Endodermal cell (in vitro differentiated cells): ENCODE data around the gene CD33. TPM values are rescaled to one million over a fixed set of nuclear protein-coding genes. Genes with fewer than 3 reads are reported as not detected.

Experiments used
- DNase-seq: peaks from one replicate; pipeline ENCODE4 v3.0.0-alpha.2; 2017
- H3K27ac ChIP-seq: 2 replicates; pipeline ENCODE4 v1.5.1; 2013; ENCODE audit warnings: mild to moderate bottlenecking, low read depth, low read length, moderate library complexity
- H3K27me3 ChIP-seq: 2 replicates; pipeline ENCODE4 v1.6.1; 2013; ENCODE audit warnings: mild to moderate bottlenecking, low read length, moderate library complexity; ENCODE audit not compliant: insufficient read depth, control insufficient read depth, poor library complexity, severe bottlenecking
- H3K36me3 ChIP-seq: 2 replicates; pipeline ENCODE4 v1.7.0; 2013; ENCODE audit warnings: mild to moderate bottlenecking, low read length, moderate library complexity; ENCODE audit not compliant: control insufficient read depth, insufficient read depth
- H3K4me1 ChIP-seq: one replicate; pipeline ENCODE4 v1.7.0; 2013; ENCODE audit warnings: low read length; ENCODE audit not compliant: control insufficient read depth, insufficient read depth
- H3K4me3 ChIP-seq: 2 replicates; pipeline ENCODE4 v1.5.1; 2013; ENCODE audit warnings: mild to moderate bottlenecking, low read length, moderate library complexity
- H3K9ac ChIP-seq: 2 replicates; pipeline ENCODE4 v1.6.1; 2013; ENCODE audit warnings: mild to moderate bottlenecking, low read length, moderate library complexity; ENCODE audit not compliant: poor library complexity, severe bottlenecking; ENCODE audit errors: extremely low read depth
- H3K9me3 ChIP-seq: 2 replicates; pipeline ENCODE4 v1.6.1; 2013; ENCODE audit warnings: mild to moderate bottlenecking, low read length, moderate library complexity; ENCODE audit not compliant: control insufficient read depth
- H3K27ac Mint-ChIP-seq: 2 replicates; pipeline ENCODE4 v1.8.0; 2020; ENCODE audit warnings: mixed read lengths
- H3K27me3 Mint-ChIP-seq: 2 replicates; pipeline ENCODE4 v1.8.0; 2021; ENCODE audit warnings: mild to moderate bottlenecking, mixed read lengths; ENCODE audit not compliant: insufficient read depth
- H3K36me3 Mint-ChIP-seq: 2 replicates; pipeline ENCODE4 v1.8.0; 2020; ENCODE audit warnings: low read depth, mixed read lengths
- H3K4me1 Mint-ChIP-seq: 2 replicates; pipeline ENCODE4 v1.8.0; 2020; ENCODE audit warnings: mixed read lengths
- H3K4me3 Mint-ChIP-seq: 2 replicates; pipeline ENCODE4 v1.8.0; 2020; ENCODE audit warnings: mild to moderate bottlenecking, moderate library complexity, mixed read lengths
- H3K9me3 Mint-ChIP-seq: 2 replicates; pipeline ENCODE4 v1.8.0; 2020; ENCODE audit warnings: mild to moderate bottlenecking, mixed read lengths
- CTCF ChIP-seq: fragments of 200-600 bp; sonication (generic); conservative IDR thresholded peaks from 2 replicates; pipeline ENCODE4 v1.5.0; 2021; ENCODE audit warnings: antibody characterized with exemption, mild to moderate bottlenecking
- WGBS, 2 experiments: methylation state at CpG; one replicate each; pipeline versions ENCODE4 v1.1.5 to v1.1.7; 2013; ENCODE audit warnings: missing lambda C conversion rate in 2 of 2, mixed read lengths in 1 of 2; ENCODE audit not compliant: insufficient coverage in 1 of 2, insufficient read length in 1 of 2; 5-methylcytosine and 5-hydroxymethylcytosine counted together
- total RNA-seq, 2 donors: library from RNA; stranded (reverse); fragmentation: NEBNext Ultra II Directional in 1 of 2; extraction: Animal tissue kit (Norgen Biotek cat#: 25700) in 1 of 2; gene quantifications; 2 replicates in 1 of 2; 3 replicates in 1 of 2; pipeline ENCODE4 v1.2.1, GENCODE V29; 2021

Gene CD33
- total RNA-seq, 2 donors from 2014 or later, result not detected

- Mint-ChIP-seq H3K4me1 (no peaks in the 10 kb centered on the region), H3K9me3 (peaks cover 4% of the 10 kb centered on the region), H3K4me3 (no peak overlapping the region), H3K27ac (no peak overlapping the region), H3K27me3 (peaks cover 6% of the 10 kb centered on the region), H3K36me3 (no peaks in the 10 kb centered on the region)
- H3K27me3 ChIP-seq, result no peaks in the 10 kb centered on the region
- no peak overlapping the region for H3K9ac ChIP-seq
- peaks cover 6% of the 10 kb centered on the region for H3K9me3 ChIP-seq
- H3K4me3 ChIP-seq, result no peak overlapping the region
- H3K36me3 ChIP-seq, result no peaks in the 10 kb centered on the region
- no peak overlapping the region for H3K27ac ChIP-seq
- 82 to 88% methylated on average over 6 to 7 of the region's 7 CpGs for WGBS, 2 experiments
- no peaks in the 10 kb centered on the region for H3K4me1 ChIP-seq
- no peak for DNase-seq
- TF ChIP-seq CTCF, result no peak
These were observed 23.2 kb downstream of the CD33 start for GRCh38 chr19:51247972-51248590.

DNA sequence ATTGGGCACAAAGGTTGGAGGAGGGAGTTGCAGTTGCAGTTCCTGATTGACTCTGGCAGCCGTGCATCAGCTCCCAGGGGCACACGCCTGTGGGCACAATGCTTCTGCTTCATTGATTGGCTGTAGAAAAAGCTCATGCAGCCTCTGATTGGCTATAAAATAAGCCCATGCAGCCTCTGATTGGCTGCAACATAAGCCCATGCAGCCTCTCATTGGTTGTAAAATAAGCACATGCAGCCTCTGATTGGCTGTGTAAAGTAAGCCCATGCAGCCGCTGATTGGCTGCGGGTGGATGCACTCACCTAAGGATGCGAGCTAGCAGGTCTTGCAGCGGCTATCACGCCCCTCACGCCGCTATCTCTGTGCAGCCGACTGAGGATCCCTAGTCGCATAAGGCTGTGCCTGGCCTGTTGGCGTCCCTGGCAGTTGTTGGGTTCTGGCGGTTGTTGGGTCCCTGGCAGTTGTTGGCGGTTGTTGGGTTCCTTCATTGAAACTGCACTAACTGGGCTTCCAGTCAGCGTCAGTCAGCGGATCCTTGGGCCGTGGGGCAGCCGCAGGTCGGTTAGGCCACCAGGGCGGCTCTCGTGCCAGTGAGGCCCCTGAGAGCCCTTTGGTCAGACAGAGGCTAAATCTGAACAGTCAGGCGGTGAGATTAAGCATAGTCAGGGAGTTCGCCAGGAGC, 26.0 kb downstream of the CD33 start, which contains the start of gene SIGLECL1:
Gene SIGLECL1 (plus strand): TSS at position 295 of the 682 bp plus-strand sequence. CDS start 12,993 bp downstream, outside the sequence.
- Histone ChIP-seq H3K4me1 (no peaks in the 10 kb centered on the region), H3K9me3 (peaks cover 6% of the 10 kb centered on the region), H3K4me3 (no peak within 1 kb of the TSS), H3K27ac (no peak within 1 kb of the TSS), H3K27me3 (no peaks in the 10 kb centered on the region), H3K36me3 (no peaks in the 10 kb centered on the region), H3K9ac (no peak within 1 kb of the TSS)
- H3K4me1 Mint-ChIP-seq, result no peaks in the 10 kb centered on the region
- TF ChIP-seq CTCF, result no peak
- peaks cover 4% of the 10 kb centered on the region for H3K9me3 Mint-ChIP-seq
- no peak within 1 kb of the TSS for H3K4me3 Mint-ChIP-seq
- DNase-seq, result peak; percentile 51
- WGBS, 2 experiments, result 92 to 96% methylated on average over 8 to 23 of the region's 23 CpGs
- H3K36me3 Mint-ChIP-seq, result no peaks in the 10 kb centered on the region
- H3K27me3 Mint-ChIP-seq, result no peaks in the 10 kb centered on the region
- H3K27ac Mint-ChIP-seq, result no peak within 1 kb of the TSS

- WGBS, 2 experiments, result 94 to 98% methylated on average over 7 to 9 of the region's 9 CpGs
- H3K4me1 Mint-ChIP-seq, result no peaks in the 10 kb centered on the region
- Histone ChIP-seq H3K27me3 (no peaks in the 10 kb centered on the region), H3K36me3 (no peaks in the 10 kb centered on the region), H3K4me3 (no peak overlapping the region), H3K9ac (no peak overlapping the region), H3K27ac (no peak overlapping the region), H3K9me3 (peaks cover 6% of the 10 kb centered on the region), H3K4me1 (no peaks in the 10 kb centered on the region)
- H3K27ac Mint-ChIP-seq, result no peak overlapping the region
- no peak for DNase-seq
- TF ChIP-seq CTCF, result no peak
- H3K27me3 Mint-ChIP-seq, result no peaks in the 10 kb centered on the region
- H3K36me3 Mint-ChIP-seq, result no peaks in the 10 kb centered on the region
- H3K9me3 Mint-ChIP-seq, result peaks cover 4% of the 10 kb centered on the region
- no peak overlapping the region for H3K4me3 Mint-ChIP-seq
These were observed 26.6 kb downstream of the CD33 start for GRCh38 chr19:51251468-51251820.
